ENCODE data around the gene DDX49. TPM values are rescaled to one million over a fixed set of nuclear protein-coding genes. Genes with fewer than 3 reads are reported as not detected.
"Not testable (repeated sequence)": the region's sequence is repeated elsewhere in the genome, so short reads cannot be mapped to it uniquely, and the experiment has no call there.

The DDX49 gene
- total and polyA plus RNA-seq, 5 experiments from 2014 or later, result 21.7 to 46.4 (median 37.5) TPM

DNA sequence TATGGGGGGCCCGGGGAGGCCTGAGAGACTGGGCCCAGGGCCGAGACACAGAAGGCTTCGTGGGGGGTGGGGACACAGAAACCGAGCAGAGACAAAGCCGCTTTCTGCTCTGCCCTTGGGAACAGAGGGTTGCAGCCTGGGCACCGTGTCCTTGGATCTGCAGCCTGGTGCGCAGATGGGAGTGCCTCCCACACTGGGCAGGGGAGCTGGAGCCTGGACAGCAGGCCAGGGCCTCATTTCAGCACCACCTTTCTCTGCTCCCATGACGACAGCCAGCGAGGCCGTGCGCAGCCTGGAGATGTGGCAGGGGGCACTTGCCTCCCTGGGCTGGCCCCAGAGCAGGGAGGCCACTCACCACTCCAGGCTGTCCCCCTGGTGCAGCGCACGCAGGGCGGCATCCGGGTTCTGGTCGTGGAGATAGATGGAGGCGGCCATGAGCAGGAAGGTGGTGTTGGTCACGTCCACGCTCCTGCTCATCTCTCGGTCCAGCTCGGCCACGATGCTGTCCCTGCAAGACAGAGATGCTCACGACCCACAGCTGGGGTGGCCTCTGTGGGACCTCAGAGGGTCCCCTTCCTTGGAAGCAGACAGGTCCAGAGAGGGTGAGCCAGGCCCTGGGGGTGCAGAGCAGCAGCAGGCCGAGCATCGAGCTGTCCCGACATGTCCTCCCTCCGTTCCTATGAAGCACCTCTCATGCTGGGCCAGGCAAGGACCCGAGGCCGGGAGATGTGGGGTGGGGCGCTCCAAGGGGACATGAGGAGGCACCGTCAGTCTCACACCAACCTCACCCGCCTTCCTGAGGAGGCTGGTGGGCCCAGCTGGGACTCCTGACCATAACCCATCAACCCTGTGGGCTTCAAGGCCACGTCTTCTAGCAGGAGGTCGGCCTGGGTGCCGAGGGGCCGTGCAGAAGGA is 12.7 kb upstream of the DDX49 start:
- no peak overlapping the region for H3K4me3 Mint-ChIP-seq
- peaks cover 0 to 3% (median 0%) of the 10 kb centered on the region in 4 donors for H3K4me1 Mint-ChIP-seq
- ATAC-seq (no peak), DNase-seq (no peak)
- POLR2A ChIA-PET, result interaction anchor here (1.3 kb wide), 1 partner anchor 12 kb away, joined by 4 read pairs; the partner anchor contains the start of genes COPE and DDX49
- no peaks in the 10 kb centered on the region for H3K9me3 Mint-ChIP-seq
- H3K27ac Mint-ChIP-seq, result no peak overlapping the region
- H3K36me3 Mint-ChIP-seq, result peaks cover 0 to 39% (median 3%) of the 10 kb centered on the region in 3 donors
- H3K27me3 Mint-ChIP-seq, result no peaks in the 10 kb centered on the region

DNA sequence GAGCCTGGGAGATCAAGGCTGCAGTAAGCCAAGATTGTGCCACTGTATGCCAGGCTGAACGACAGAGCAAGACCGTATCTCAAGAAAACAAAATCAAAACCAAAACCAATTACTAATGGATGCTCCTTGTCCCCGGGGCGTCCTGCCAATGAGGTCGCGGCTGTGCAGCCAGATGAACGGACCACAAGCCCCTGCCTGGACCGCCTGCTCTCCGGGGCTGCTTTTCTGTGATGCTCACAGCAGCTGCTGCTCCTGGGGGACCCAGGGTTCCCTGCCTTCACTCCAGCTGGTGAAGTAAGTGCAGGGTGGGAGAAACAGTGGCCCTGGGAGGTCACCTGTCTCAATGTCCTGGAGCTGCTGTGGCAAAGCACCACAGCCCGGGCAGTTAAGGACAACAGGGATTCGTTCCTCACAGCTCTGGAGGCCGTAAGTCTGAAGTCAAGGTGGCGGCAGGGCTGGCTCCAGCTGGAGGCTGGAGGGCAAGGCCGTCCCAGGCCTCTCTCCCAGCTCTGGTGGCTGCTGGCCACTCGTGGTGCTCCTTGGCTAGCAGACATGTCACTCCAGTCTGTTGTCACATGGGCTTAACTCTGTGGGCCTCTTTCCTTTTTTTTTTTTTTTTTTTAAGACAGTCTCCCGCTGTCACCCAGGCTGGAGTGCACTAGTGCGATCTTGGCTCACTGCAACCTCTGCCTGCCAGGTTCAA is 10.4 kb upstream of the DDX49 start:
- DNase-seq, result no peak
- no peak overlapping the region for H3K4me3 Mint-ChIP-seq
- peaks cover 9 to 14% (median 11%) of the 10 kb centered on the region in 4 donors for H3K4me1 Mint-ChIP-seq
- H3K27ac Mint-ChIP-seq, result peak overlapping the region in 1 of 10 donors; percentile 34
- POLR2A ChIA-PET, result no interaction called here
- H3K36me3 Mint-ChIP-seq, result peaks cover 0 to 46% (median 3%) of the 10 kb centered on the region in 3 donors
- ATAC-seq, result no peak
- no peaks in the 10 kb centered on the region for H3K27me3 Mint-ChIP-seq
- H3K9me3 Mint-ChIP-seq, result no peaks in the 10 kb centered on the region

DNA sequence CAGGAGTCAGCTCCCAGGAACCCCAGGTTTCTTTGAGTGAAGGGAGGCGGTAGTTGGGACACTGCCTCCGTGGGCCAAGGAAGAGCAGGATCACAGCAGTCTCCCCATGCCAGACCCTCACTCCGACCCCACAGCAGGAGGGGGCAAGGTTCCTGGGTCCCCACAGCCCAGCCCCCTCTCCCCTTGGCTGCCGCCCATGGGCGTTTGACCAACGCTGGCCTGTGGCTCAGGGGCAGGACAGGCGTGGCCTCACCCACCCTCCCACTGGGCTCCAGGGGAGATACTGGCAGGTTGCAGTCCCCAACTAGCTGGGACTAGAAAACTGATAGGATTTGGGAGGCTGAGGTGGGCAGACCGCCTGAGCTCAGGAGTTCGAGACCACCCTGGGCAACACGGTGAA is 9.5 kb upstream of the DDX49 start:
- Mint-ChIP-seq H3K27me3 (no peaks in the 10 kb centered on the region), H3K36me3 (peaks cover 0 to 50% (median 4%) of the 10 kb centered on the region in 3 donors), H3K4me3 (no peak overlapping the region), H3K27ac (no peak overlapping the region), H3K9me3 (no peaks in the 10 kb centered on the region), H3K4me1 (peaks cover 10 to 19% (median 13%) of the 10 kb centered on the region in 4 donors)
- DNase-seq, result no peak
- no peak for ATAC-seq
- POLR2A ChIA-PET, result no interaction called here

DNA sequence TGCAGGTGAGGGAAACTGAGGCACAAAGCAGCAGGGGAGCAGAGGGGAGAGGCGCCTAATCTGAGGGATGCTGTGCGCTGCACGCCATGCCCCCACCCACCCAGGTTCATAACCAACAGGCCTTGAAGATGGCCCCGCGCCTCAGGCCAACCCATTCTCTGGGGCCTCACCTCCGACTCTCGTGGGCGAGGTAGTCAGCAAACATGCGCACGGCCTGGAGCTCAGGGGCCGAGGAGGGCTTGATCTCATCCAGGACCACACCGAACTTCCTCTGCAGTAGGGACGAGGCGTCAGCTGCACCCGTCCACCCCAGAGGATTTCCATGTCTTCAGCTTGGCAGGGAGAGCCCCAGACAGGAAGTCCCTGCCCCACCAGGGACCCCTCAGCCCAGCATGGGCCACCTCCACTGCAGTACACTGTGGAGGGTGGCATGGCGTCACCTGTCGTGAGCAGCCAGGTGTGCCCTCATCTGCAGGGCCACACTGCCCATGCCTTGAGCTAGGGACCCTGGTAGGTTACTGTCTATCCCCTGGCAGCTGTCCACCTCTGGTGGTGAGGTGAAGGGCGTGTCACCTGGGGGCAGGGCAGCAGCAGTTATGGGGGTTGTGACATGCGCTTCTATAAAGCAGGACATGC is 8.6 kb upstream of the DDX49 start:
- Mint-ChIP-seq H3K36me3 (peaks cover 0 to 52% (median 6%) of the 10 kb centered on the region in 3 donors), H3K4me1 (peaks cover 14 to 27% (median 17%) of the 10 kb centered on the region in 4 donors), H3K27ac (no peak overlapping the region), H3K27me3 (no peaks in the 10 kb centered on the region), H3K4me3 (no peak overlapping the region), H3K9me3 (no peaks in the 10 kb centered on the region)
- POLR2A ChIA-PET, result no interaction called here
- ATAC-seq (no peak), DNase-seq (no peak)

DNA sequence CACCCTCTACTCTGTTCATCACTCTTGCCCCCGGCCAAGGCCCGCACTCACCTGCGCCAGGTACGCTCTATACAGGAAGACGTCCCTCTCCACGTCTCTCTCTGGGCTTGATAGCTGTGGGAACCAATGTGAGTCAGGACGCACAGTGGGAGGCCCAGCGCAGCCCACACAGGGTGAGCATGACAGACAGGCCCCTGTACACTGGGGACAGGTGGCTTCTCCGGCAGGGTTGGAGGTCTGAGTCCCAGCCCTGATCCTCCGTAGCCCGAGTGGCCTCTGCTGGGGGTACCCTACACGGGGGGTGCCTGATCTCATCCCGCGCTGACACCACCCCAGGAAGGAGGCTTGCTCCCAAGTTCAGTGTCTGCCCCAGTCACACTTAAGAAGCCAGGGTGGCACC is 6.6 kb upstream of the DDX49 start:
- no peak overlapping the region for H3K4me3 Mint-ChIP-seq
- peaks cover 0 to 55% (median 3%) of the 10 kb centered on the region in 3 donors for H3K36me3 Mint-ChIP-seq

DNA sequence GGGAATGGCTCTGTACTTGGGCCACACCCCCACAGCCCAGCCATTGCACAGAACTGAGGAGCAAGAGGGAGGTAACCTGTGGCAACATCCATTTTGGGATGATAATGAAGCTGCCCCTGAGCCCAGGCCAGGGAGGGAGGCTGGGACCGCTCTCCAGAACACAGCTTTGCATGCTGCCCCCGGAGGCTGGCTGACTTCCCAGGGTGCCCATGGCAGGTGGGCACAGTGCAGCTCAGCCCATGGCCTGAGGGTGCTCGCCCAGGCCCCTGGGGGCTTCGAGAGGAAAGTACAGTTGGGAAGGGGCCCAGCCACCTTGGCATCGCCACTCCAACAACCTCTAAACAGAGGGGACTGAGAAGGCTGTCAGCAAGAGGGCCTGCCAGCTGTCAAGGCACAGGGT is 6.0 kb upstream of the DDX49 start:
- POLR2A ChIA-PET, result interaction anchor here (0.6 kb wide), 1 partner anchor 219 kb away, joined by 3 read pairs; no protein-coding TSS in a partner anchor
- Mint-ChIP-seq H3K4me3 (no peak overlapping the region), H3K27ac (no peak overlapping the region)

More for the DNA sequence above, 6.6 kb upstream of the DDX49 start:
- peak overlapping the region in 2 of 10 donors; percentile 13 to 56 for H3K27ac Mint-ChIP-seq
- POLR2A ChIA-PET, result interaction anchor here (0.6 kb wide), 1 partner anchor 219 kb away, joined by 3 read pairs; no protein-coding TSS in a partner anchor
- H3K27me3 Mint-ChIP-seq, result no peaks in the 10 kb centered on the region
- ATAC-seq (no peak), DNase-seq (no peak)
- H3K4me1 Mint-ChIP-seq, result peaks cover 17 to 44% (median 31%) of the 10 kb centered on the region in 4 donors
- H3K9me3 Mint-ChIP-seq, result no peaks in the 10 kb centered on the region

DNA sequence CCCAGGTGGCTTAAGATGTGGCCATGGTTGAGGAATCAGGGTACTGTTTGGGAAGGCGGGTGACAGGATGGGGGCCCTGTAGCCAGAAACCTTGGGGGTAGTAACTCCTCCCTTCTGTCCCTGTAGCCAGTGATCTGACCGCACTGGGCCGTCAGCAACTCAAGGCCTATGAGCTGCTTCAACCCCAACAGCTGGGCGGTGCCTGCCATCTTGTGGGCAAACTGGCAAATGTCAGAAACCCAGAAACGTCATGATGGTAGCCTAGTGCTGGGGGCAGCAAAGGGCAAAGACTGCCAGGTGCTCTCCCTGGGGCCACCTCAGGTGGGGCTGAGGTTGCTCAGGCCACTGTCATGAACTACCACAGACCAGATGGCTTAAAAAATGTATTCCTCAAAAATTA is 3.9 kb upstream of the DDX49 start:
- Mint-ChIP-seq H3K27ac (peak overlapping the region in 4 of 10 donors; percentile 25 to 67 (median 61)), H3K9me3 (no peaks in the 10 kb centered on the region), H3K36me3 (peaks cover 0 to 47% (median 3%) of the 10 kb centered on the region in 3 donors), H3K4me3 (peak overlapping the region in 5 of 10 donors; percentile 22 to 66 (median 39)), H3K27me3 (no peaks in the 10 kb centered on the region), H3K4me1 (peaks cover 20 to 65% (median 47%) of the 10 kb centered on the region in 4 donors)
- no peak for ATAC-seq
- peak in 4 of 10 donors; percentile 18 to 28 (median 24) for DNase-seq
- POLR2A ChIA-PET, result no interaction called here

More for the DNA sequence above, 6.0 kb upstream of the DDX49 start:
- Mint-ChIP-seq H3K9me3 (no peaks in the 10 kb centered on the region), H3K4me1 (peaks cover 19 to 48% (median 34%) of the 10 kb centered on the region in 4 donors), H3K36me3 (peaks cover 0 to 55% (median 3%) of the 10 kb centered on the region in 3 donors), H3K27me3 (no peaks in the 10 kb centered on the region)
- DNase-seq (no peak), ATAC-seq (no peak)

DNA sequence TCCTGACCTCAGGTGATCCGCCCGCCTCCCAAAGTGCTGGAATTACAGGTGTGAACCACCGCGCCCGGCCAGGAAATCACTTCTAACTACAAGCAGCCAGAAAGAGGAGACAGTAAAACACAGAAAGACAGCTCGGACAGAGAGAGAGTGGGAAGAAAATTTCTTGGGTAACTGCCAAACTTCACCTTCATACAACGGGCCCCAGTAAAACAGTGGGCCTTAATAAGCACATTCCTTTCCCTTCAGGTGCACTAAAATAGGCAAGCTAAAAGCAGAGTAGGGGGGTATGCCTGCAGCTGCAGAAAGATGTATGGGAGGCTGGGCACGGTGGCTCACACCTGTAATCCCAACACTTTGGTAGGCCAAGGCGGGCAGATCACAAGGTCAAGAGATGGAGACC is 1.9 kb upstream of the DDX49 start:
- Mint-ChIP-seq H3K27ac (peak overlapping the region in 6 of 10 donors; percentile 38 to 79 (median 60)), H3K4me3 (peak overlapping the region; percentile 4 to 87 (median 71)), H3K4me1 (peaks cover 22 to 74% (median 52%) of the 10 kb centered on the region in 4 donors), H3K36me3 (peaks cover 0 to 46% (median 3%) of the 10 kb centered on the region in 3 donors)
- H3K9me3 Mint-ChIP-seq, DNase-seq, H3K27me3 Mint-ChIP-seq, ATAC-seq: not testable (repeated sequence)
- POLR2A ChIA-PET, result interaction anchor here (0.7 kb wide), 1 partner anchor 20 kb away, joined by 6 read pairs; no protein-coding TSS in a partner anchor

DNA sequence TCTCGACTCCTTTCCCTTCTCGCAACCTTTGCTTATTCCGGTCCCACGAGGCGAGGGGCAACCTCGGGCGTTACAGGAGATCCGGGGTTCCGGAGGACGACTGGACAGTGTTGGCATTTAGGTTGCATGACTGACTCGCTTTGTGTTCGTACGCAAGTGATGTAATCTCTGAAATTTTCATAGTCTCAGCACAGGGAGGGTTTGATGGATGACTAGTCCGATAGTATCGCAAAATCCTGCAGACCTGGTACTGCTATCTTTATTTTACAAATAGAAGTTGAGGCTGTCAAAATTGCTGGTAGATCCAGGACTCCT is 342 bp downstream of the DDX49 start:
- Mint-ChIP-seq H3K36me3 (peaks cover 0 to 48% (median 3%) of the 10 kb centered on the region in 3 donors), H3K4me1 (peaks cover 15 to 56% (median 42%) of the 10 kb centered on the region in 4 donors), H3K9me3 (no peaks in the 10 kb centered on the region), H3K27me3 (no peaks in the 10 kb centered on the region), H3K4me3 (peak overlapping the region; percentile 80 to 97 (median 92)), H3K27ac (peak overlapping the region; percentile 72 to 98 (median 96))
- ATAC-seq (no peak), DNase-seq (no peak)
- POLR2A ChIA-PET, result interaction anchor here (0.5 to 2.4 kb wide), 15 partner anchors 9 to 639 kb away, joined by 3 to 19 read pairs (median 4); partner anchors contain the start of genes CRTC1, JUND, KXD1 and REX1BD

DNA sequence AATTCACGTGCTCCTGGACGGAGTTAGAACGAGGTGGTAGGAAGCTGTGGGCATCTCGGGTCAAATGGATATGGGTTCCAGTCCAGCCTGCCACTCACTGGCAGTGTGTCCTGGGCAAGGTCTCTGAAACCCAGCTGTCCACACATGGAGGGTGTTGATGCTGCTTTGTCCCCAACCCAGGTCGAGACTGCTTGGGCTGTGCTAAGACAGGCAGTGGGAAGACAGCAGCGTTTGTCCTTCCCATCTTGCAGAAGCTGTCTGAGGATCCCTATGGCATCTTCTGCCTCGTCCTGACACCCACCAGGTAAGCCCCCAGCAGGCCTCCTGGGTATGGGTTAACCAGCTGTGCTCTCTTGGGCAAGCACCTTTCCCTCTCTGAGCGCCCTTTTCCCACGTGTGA is 885 bp downstream of the DDX49 start:
- DNase-seq, result no peak
- H3K27me3 Mint-ChIP-seq, result no peaks in the 10 kb centered on the region
- peaks cover 0 to 48% (median 0%) of the 10 kb centered on the region in 3 donors for H3K36me3 Mint-ChIP-seq
- no peak for ATAC-seq
- peak overlapping the region; percentile 80 to 97 (median 92) for H3K4me3 Mint-ChIP-seq
- H3K4me1 Mint-ChIP-seq, result peaks cover 13 to 51% (median 37%) of the 10 kb centered on the region in 4 donors
- H3K9me3 Mint-ChIP-seq, result no peaks in the 10 kb centered on the region
- POLR2A ChIA-PET, result interaction anchor here (0.5 to 2.4 kb wide), 7 partner anchors 10 to 363 kb away, joined by 3 to 19 read pairs (median 5); partner anchors contain the start of genes KXD1 and REX1BD
- peak overlapping the region in 6 of 10 donors; percentile 72 to 98 (median 96) for H3K27ac Mint-ChIP-seq

DNA sequence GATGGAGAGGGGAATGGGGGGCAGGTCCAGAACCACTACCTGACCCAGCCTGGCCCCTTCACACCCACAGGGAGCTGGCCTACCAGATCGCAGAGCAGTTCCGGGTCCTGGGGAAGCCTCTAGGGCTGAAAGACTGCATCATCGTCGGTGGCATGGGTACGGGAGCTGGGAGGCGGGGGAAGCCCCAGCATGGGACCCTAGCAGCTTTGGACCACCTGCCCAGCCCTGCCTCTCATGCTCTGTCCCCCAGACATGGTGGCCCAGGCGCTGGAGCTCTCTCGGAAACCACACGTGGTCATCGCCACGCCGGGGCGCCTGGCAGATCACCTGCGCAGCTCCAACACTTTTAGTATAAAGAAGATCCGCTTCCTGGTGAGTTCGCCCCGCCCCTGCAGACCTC is 2.1 kb downstream of the DDX49 start:
- Mint-ChIP-seq H3K4me3 (peak overlapping the region in 4 of 10 donors; percentile 9 to 82 (median 78)), H3K27me3 (no peaks in the 10 kb centered on the region), H3K4me1 (peaks cover 13 to 41% (median 32%) of the 10 kb centered on the region in 4 donors), H3K36me3 (peaks cover 0 to 47% (median 2%) of the 10 kb centered on the region in 3 donors), H3K9me3 (no peaks in the 10 kb centered on the region), H3K27ac (peak overlapping the region in 3 of 10 donors; percentile 49 to 73 (median 63))
- ATAC-seq (no peak), DNase-seq (no peak)
- POLR2A ChIA-PET, result interaction anchor here (0.6 to 1.4 kb wide), 3 partner anchors 16 to 407 kb away, joined by 3 to 6 read pairs (median 4); no protein-coding TSS in a partner anchor

Data from naive thymus-derived CD8-positive, alpha-beta T cell (primary cell).